H1 (cell line): ENCODE measurements around the gene PAX5. TPM values are rescaled to one million over a fixed set of nuclear protein-coding genes. Genes with fewer than 3 reads are reported as not detected.

Experiments used
- CTCF ChIA-PET: fragments of 300-600 bp; sonication (Branson Sonifier 250); formaldehyde crosslinking; loops from one replicate; lab custom pipeline; 2021; ENCODE audit not compliant: partially characterized antibody; lab: Charles Lee
- POLR2A ChIA-PET: fragments of 300-600 bp; sonication (Branson Sonifier 250); formaldehyde crosslinking; loops from one replicate; lab custom pipeline; 2021; ENCODE audit warnings: inconsistent platforms; ENCODE audit not compliant: partially characterized antibody; lab: Charles Lee
- DNase-seq, 2 experiments: peaks; one replicate each; pipeline versions ENCODE4 v3.0.0 to v3.0.0-alpha.2; 2010 to 2022; ENCODE audit warnings: low spot score in 2 of 2, low read depth in 1 of 2, mixed read lengths in 1 of 2
- FAIRE-seq: peaks from 2 replicates; lab custom pipeline; 2011; peaks lifted over from hg19 to GRCh38; lab: Jason Lieb, UNC
- H2AFZ ChIP-seq: 2 replicates; pipeline ENCODE4 v1.8.1; 2012; ENCODE audit warnings: low read length, inconsistent platforms
- H2AK5ac ChIP-seq: 2 replicates; pipeline ENCODE4 v1.6.1; 2013; ENCODE audit warnings: low read depth, low read length
- H2BK120ac ChIP-seq: replicated peaks from 2 replicates; pipeline ENCODE3; 2013; ENCODE audit warnings: low read depth, low read length, inconsistent platforms
- H2BK12ac ChIP-seq: 2 replicates; pipeline ENCODE4 v1.6.1; 2013; ENCODE audit warnings: low read depth, low read length
- H2BK15ac ChIP-seq: 2 replicates; pipeline ENCODE4 v1.6.1; 2013; ENCODE audit warnings: low read length
- H2BK20ac ChIP-seq: 2 replicates; pipeline ENCODE4 v1.6.1; 2013; ENCODE audit warnings: low read length
- H2BK5ac ChIP-seq: 2 replicates; pipeline ENCODE4 v1.6.1; 2013; ENCODE audit warnings: low read depth, low read length
- H3K14ac ChIP-seq: 2 replicates; pipeline ENCODE4 v1.6.1; 2013; ENCODE audit warnings: inconsistent platforms; ENCODE audit not compliant: insufficient read length
- H3K18ac ChIP-seq: 2 replicates; pipeline ENCODE4 v1.6.1; 2013; ENCODE audit warnings: low read length; ENCODE audit errors: extremely low read depth
- H3K23ac ChIP-seq: 2 replicates; pipeline ENCODE4 v1.6.1; 2013; ENCODE audit warnings: inconsistent platforms; ENCODE audit not compliant: insufficient read length
- H3K23me2 ChIP-seq: 2 replicates; pipeline ENCODE4 v1.6.1; 2013; ENCODE audit warnings: low read depth, low read length
- H3K27ac ChIP-seq: 2 replicates; pipeline ENCODE4 v1.6.1; 2011; ENCODE audit warnings: low read depth, low read length, inconsistent platforms
- H3K27me3 ChIP-seq, 4 experiments: replicated peaks in 1 of 4; 1 replicate in 1 of 4; 2 replicates in 3 of 4; pipeline versions ENCODE4 v1.6.1 to v1.8.1; 2011 to 2013; ENCODE audit warnings: low read length in 3 of 4, mild to moderate bottlenecking in 3 of 4, inconsistent platforms in 2 of 4, mixed read lengths in 2 of 4, moderate library complexity in 1 of 4; ENCODE audit not compliant: control insufficient read depth in 3 of 4, insufficient read depth in 3 of 4; ENCODE audit errors: extremely low read depth in 1 of 4
- H3K36me3 ChIP-seq, 4 experiments: 2 replicates each; pipeline versions ENCODE4 v1.6.1 to v1.8.1; 2011 to 2013; ENCODE audit warnings: mild to moderate bottlenecking in 4 of 4, low read length in 3 of 4, moderate library complexity in 2 of 4, control low read depth in 1 of 4, inconsistent platforms in 1 of 4; ENCODE audit not compliant: insufficient read depth in 4 of 4, control insufficient read depth in 2 of 4
- H3K4ac ChIP-seq: replicated peaks from 2 replicates; pipeline ENCODE3; 2013; ENCODE audit warnings: low read length, low read depth, mixed read lengths, inconsistent platforms; ENCODE audit not compliant: insufficient read length
- H3K4me1 ChIP-seq, 4 experiments: replicated peaks in 1 of 4; 1 replicate in 1 of 4; 2 replicates in 3 of 4; pipeline versions ENCODE4 v1.6.1 to v1.8.1; 2011 to 2013; ENCODE audit warnings: low read length in 3 of 4, inconsistent platforms in 2 of 4, mixed read lengths in 1 of 4; ENCODE audit not compliant: insufficient read depth in 4 of 4, control insufficient read depth in 3 of 4
- H3K4me2 ChIP-seq, 2 experiments: 2 replicates each; pipeline versions ENCODE4 v1.6.1 to v1.8.1; 2011 to 2013; ENCODE audit warnings: low read depth in 2 of 2, low read length in 2 of 2, control low read depth in 1 of 2, inconsistent platforms in 1 of 2, mild to moderate bottlenecking in 1 of 2; ENCODE audit not compliant: insufficient read depth in 1 of 2
- H3K4me3 ChIP-seq, 4 experiments: fragments of 200-600, 300-600 bp in 1 of 4; sonication (generic), shearing (Covaris generic), sonication (Bioruptor Twin) in 1 of 4; 2 replicates each; pipeline versions ENCODE4 v1.5.1 to v1.8.1; 2011 to 2016; ENCODE audit warnings: low read length in 4 of 4, low read depth in 3 of 4, control low read depth in 2 of 4, inconsistent platforms in 2 of 4, mild to moderate bottlenecking in 2 of 4, mixed read lengths in 1 of 4, moderate library complexity in 1 of 4; ENCODE audit not compliant: insufficient read depth in 2 of 4; ENCODE audit errors: extremely low read depth in 1 of 4
- H3K56ac ChIP-seq: replicated peaks from 2 replicates; pipeline ENCODE3; 2013; ENCODE audit warnings: low read depth, mild to moderate bottlenecking, mixed read lengths, low read length, inconsistent platforms; ENCODE audit not compliant: insufficient read length
- H3K79me1 ChIP-seq: 2 replicates; pipeline ENCODE4 v1.6.1; 2013; ENCODE audit warnings: low read depth, low read length, control low read depth
- H3K79me2 ChIP-seq, 2 experiments: 2 replicates each; pipeline versions ENCODE4 v1.6.1 to v1.8.1; 2012 to 2013; ENCODE audit warnings: low read length in 2 of 2, mild to moderate bottlenecking in 2 of 2, inconsistent platforms in 1 of 2; ENCODE audit not compliant: insufficient read depth in 2 of 2, control insufficient read depth in 1 of 2
- H3K9ac ChIP-seq, 4 experiments: replicated peaks in 1 of 4; 1 replicate in 1 of 4; 2 replicates in 3 of 4; pipeline versions ENCODE4 v1.6.1 to v1.8.1; 2011 to 2013; ENCODE audit warnings: low read depth in 3 of 4, low read length in 3 of 4, control low read depth in 2 of 4, mild to moderate bottlenecking in 2 of 4, moderate library complexity in 2 of 4, inconsistent platforms in 1 of 4; ENCODE audit errors: extremely low read depth in 1 of 4
- H3K9me3 ChIP-seq, 2 experiments: 2 replicates each; pipeline versions ENCODE4 v1.6.1 to v1.8.1; 2012 to 2013; ENCODE audit warnings: mild to moderate bottlenecking in 2 of 2, moderate library complexity in 2 of 2, control low read depth in 1 of 2, inconsistent platforms in 1 of 2, low read depth in 1 of 2, low read length in 1 of 2, mixed read lengths in 1 of 2; ENCODE audit not compliant: insufficient read depth in 2 of 2
- H4K20me1 ChIP-seq, 2 experiments: replicated peaks in 1 of 2; 2 replicates each; pipeline versions ENCODE3 to v1.8.1; 2011 to 2013; ENCODE audit warnings: inconsistent platforms in 2 of 2, low read length in 2 of 2, mild to moderate bottlenecking in 1 of 2; ENCODE audit not compliant: insufficient read depth in 2 of 2, control insufficient read depth in 1 of 2
- H4K5ac ChIP-seq: 2 replicates; pipeline ENCODE4 v1.6.1; 2013; ENCODE audit warnings: low read length, low read depth, mixed read lengths, inconsistent platforms; ENCODE audit not compliant: insufficient read length
- H4K8ac ChIP-seq: 2 replicates; pipeline ENCODE4 v1.8.0; 2013; ENCODE audit warnings: mild to moderate bottlenecking, moderate library complexity, low read length, inconsistent platforms; ENCODE audit not compliant: insufficient read depth; ENCODE audit errors: extremely low read depth
- H4K91ac ChIP-seq: replicated peaks from 2 replicates; pipeline ENCODE3; 2013; ENCODE audit warnings: low read length, mixed read lengths, inconsistent platforms; ENCODE audit not compliant: insufficient read length
- CBX5 ChIP-seq: fragments of 300-800, 300-1000 bp; sonication (generic); IDR thresholded peaks from 2 replicates; pipeline ENCODE4 v1.7.1; 2016; ENCODE audit warnings: antibody characterized with exemption, low read length, low read depth
- GABPA ChIP-seq: IDR thresholded peaks from 2 replicates; pipeline ENCODE4 v1.6.1; 2011; ENCODE audit warnings: mild to moderate bottlenecking, low read length, moderate library complexity, borderline replicate concordance; ENCODE audit not compliant: insufficient read depth
- HDAC6 ChIP-seq: IDR thresholded peaks from one replicate; pipeline ENCODE4 v1.7.1; 2012; ENCODE audit warnings: low read depth, mild to moderate bottlenecking, inconsistent platforms, low read length, moderate library complexity
- JUN ChIP-seq: IDR thresholded peaks from 2 replicates; pipeline ENCODE4 v1.6.1; 2011; ENCODE audit warnings: low read depth, mild to moderate bottlenecking, improper control_type of control experiment, low read length
- POU5F1 ChIP-seq: IDR thresholded peaks from 2 replicates; pipeline ENCODE4 v1.6.1; 2011; ENCODE audit warnings: low read depth, mild to moderate bottlenecking, low read length, moderate library complexity
- RAD21 ChIP-seq, 2 experiments: IDR thresholded peaks in 1 of 2; conservative IDR thresholded peaks in 1 of 2; 2 replicates each; pipeline ENCODE4 v1.6.1; 2011; ENCODE audit warnings: low read depth in 2 of 2, low read length in 2 of 2, improper control_type of control experiment in 1 of 2, inconsistent platforms in 1 of 2, mild to moderate bottlenecking in 1 of 2, moderate library complexity in 1 of 2
- SIX5 ChIP-seq: IDR thresholded peaks from 2 replicates; pipeline ENCODE4 v1.6.1; 2011; ENCODE audit warnings: mild to moderate bottlenecking, low read depth, low read length
- SP1 ChIP-seq: IDR thresholded peaks from 2 replicates; pipeline ENCODE4 v1.6.1; 2011; ENCODE audit warnings: low read depth, low read length
- SRF ChIP-seq: IDR thresholded peaks from 2 replicates; pipeline ENCODE4 v1.6.1; 2011; ENCODE audit warnings: mild to moderate bottlenecking, low read depth, low read length, moderate library complexity
- SUZ12 ChIP-seq: fragments of 200-600 bp; sonication (generic); IDR thresholded peaks from 2 replicates; pipeline ENCODE4 v1.6.1; 2012; ENCODE audit warnings: mild to moderate bottlenecking, inconsistent platforms, low read length, moderate library complexity, mixed read lengths
- TBP ChIP-seq: IDR thresholded peaks from 2 replicates; pipeline ENCODE4 v1.6.1; 2011; ENCODE audit warnings: low read depth, low read length, improper control_type of control experiment
- ZNF274 ChIP-seq: IDR thresholded peaks from 2 replicates; pipeline ENCODE4 v1.7.0; 2012; ENCODE audit warnings: low read length, borderline replicate concordance; ENCODE audit errors: extremely low read depth
- WGBS, 2 experiments: shearing (Covaris generic) in 1 of 2; methylation state at CpG; one replicate each; pipeline versions ENCODE4 v1.1.6 to v1.1.7; 2013 to 2015; ENCODE audit warnings: low lambda C conversion rate in 2 of 2, mixed read lengths in 2 of 2, inconsistent platforms in 1 of 2, low coverage in 1 of 2, missing lambda C conversion rate in 1 of 2; ENCODE audit not compliant: insufficient replicate concordance in 2 of 2, insufficient coverage in 1 of 2, insufficient read length in 1 of 2; ENCODE audit errors: extremely low coverage in 1 of 2, missing lambda C conversion rate in 1 of 2; 5-methylcytosine and 5-hydroxymethylcytosine counted together
- polyA plus RNA-seq, 7 experiments: library from polyadenylated mRNA; depleted of rRNA in 3 of 7; stranded (reverse) in 5 of 7; unstranded in 2 of 7; fragments of >200 nt in 5 of 7; fragments of 200-250 nt in 2 of 7; gene quantifications; 1 replicate in 5 of 7; 2 replicates in 1 of 7; 4 replicates in 1 of 7; pipeline versions ENCODE4 v1.2.1 to v1.2.3, GENCODE V29; 2011 to 2013; ENCODE audit warnings: missing spikeins in 2 of 7, mixed read lengths in 2 of 7
- total RNA-seq: library from RNA; stranded (reverse); fragmentation: NEBNext Ultra II Directional; extraction: Animal tissue kit (Norgen Biotek cat#: 25700); gene quantifications from 2 replicates; pipeline ENCODE4 v1.2.1, GENCODE V29; 2021
- TF ChIP-seq, protein P1 (sequence below): IDR thresholded peaks from 2 replicates; pipeline ENCODE4 v1.6.1; 2012; ENCODE audit warnings: inconsistent platforms

The PAX5 gene
- total and polyA plus RNA-seq, 2 of the 8 experiments (the other 6 are each of a cell fraction or from before 2014, with no cell fraction given) = 0.29 to 0.43 TPM

DNA sequence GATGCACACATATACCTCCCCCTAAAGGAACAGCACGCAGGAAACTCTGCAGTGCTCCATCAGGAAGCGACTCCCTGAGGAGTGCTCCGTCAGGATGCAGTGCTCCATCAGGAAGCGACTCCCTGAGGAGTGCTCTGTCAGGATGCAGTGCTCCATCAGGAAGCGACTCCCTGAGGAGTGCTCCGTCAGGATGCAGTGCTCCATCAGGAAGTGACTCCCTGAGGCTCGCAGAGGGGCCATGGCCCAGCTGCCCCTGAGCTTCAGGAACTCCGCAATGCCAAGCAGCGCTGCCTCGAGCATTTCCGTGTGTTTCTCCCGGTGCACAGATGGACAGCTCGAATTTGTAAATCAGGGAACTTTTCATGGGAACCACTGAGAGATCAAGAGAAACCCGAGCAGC lies 88.1 kb downstream of the PAX5 start:
- H3K4ac ChIP-seq = no peak overlapping the region
- H3K9ac ChIP-seq = no peak overlapping the region
- H2BK15ac ChIP-seq = no peak overlapping the region
- no peak overlapping the region for H4K5ac ChIP-seq
- POLR2A ChIA-PET = no interaction called here
- WGBS, 2 experiments = 87% methylated on average over 14 of the region's 14 CpGs; no CpG with 5 or more reads in 1 of the 2 experiments
- peaks cover 0 to 4% (median 1%) of the 10 kb centered on the region in 4 experiments; a peak in 1 of 7 replicates for H3K4me1 ChIP-seq
- H3K4me3 ChIP-seq = no peak overlapping the region
- H3K23me2 ChIP-seq = no peaks in the 10 kb centered on the region
- TF ChIP-seq SUZ12 = no peak
- no peak for TF ChIP-seq GABPA
- TF ChIP-seq POU5F1 = no peak
- no peak for TF ChIP-seq CBX5
- no peak for TF ChIP-seq SRF
- TF ChIP-seq, protein P1, sequence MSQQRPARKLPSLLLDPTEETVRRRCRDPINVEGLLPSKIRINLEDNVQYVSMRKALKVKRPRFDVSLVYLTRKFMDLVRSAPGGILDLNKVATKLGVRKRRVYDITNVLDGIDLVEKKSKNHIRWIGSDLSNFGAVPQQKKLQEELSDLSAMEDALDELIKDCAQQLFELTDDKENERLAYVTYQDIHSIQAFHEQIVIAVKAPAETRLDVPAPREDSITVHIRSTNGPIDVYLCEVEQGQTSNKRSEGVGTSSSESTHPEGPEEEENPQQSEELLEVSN = no peak
- no peak for TF ChIP-seq TBP
- no peak for TF ChIP-seq SP1
- no peak for TF ChIP-seq ZNF274
- TF ChIP-seq RAD21 (IDR thresholded peaks at IDR 0.05 in 1 of 2, conservative IDR thresholded peaks at IDR 0.05 in 1 of 2; ENCODE audit: low read depth in 2 of 2, low read length in 2 of 2) = no peak
- TF ChIP-seq JUN = no peak
- TF ChIP-seq HDAC6 = no peak
- TF ChIP-seq SIX5 = no peak
- no peak for FAIRE-seq
- H3K18ac ChIP-seq = no peak overlapping the region
- no peaks in the 10 kb centered on the region; a peak in 1 of 7 replicates for H3K27me3 ChIP-seq
- no peak overlapping the region for H2AK5ac ChIP-seq
- no peak overlapping the region for H4K8ac ChIP-seq
- no peak overlapping the region for H3K14ac ChIP-seq
- H2BK20ac ChIP-seq = no peak overlapping the region
- no peak overlapping the region for H2AFZ ChIP-seq
- no peak overlapping the region for H2BK12ac ChIP-seq
- no peak overlapping the region for H3K27ac ChIP-seq
- no peak overlapping the region for H2BK120ac ChIP-seq
- CTCF ChIA-PET = interaction anchor here (0.7 to 1.5 kb wide), 4 partner anchors 16 to 77 kb away, joined by 3 to 4 read pairs (median 3); no protein-coding TSS in a partner anchor
- H3K4me2 ChIP-seq = no peak overlapping the region
- H4K91ac ChIP-seq = no peak overlapping the region
- no peak overlapping the region for H3K56ac ChIP-seq
- no peaks in the 10 kb centered on the region for H3K79me2 ChIP-seq
- no peaks in the 10 kb centered on the region for H3K9me3 ChIP-seq
- H3K36me3 ChIP-seq = no peaks in the 10 kb centered on the region
- no peaks in the 10 kb centered on the region for H4K20me1 ChIP-seq
- H2BK5ac ChIP-seq = no peak overlapping the region
- H3K79me1 ChIP-seq = no peaks in the 10 kb centered on the region
- DNase-seq = no peak
- H3K23ac ChIP-seq = no peak overlapping the region
